Body of pancreas (tissue), 4 donors: ENCODE results near the gene TTLL5.

ENCODE experiments used
- CTCF ChIP-seq, 7 experiments: fragments of 450-650 bp in 4 of 7; fragments of 200-600 bp in 3 of 7; sonication (generic) in 3 of 7; IDR thresholded peaks; one replicate each; pipeline ENCODE4 v1.5.1; 2016 to 2019; ENCODE audit warnings: antibody characterized with exemption in 7 of 7
- POLR2A ChIP-seq, 3 donors: fragments of 450-650 bp; IDR thresholded peaks; one replicate each; pipeline ENCODE4 v1.6.1; 2016; ENCODE audit warnings: antibody characterized with exemption in 3 of 3, mild to moderate bottlenecking in 2 of 3

- TF ChIP-seq CTCF (IDR thresholded peaks at IDR 0.05) (no peak), POLR2A (IDR thresholded peaks at IDR 0.05) (no peak)
Observed at GRCh38 chr14:75734854-75735253, 73.8 kb downstream of the TTLL5 start.
